GM18526 (cell line): ENCODE results near the gene GLI1.

ENCODE experiments used
- POLR2A ChIP-seq: IDR thresholded peaks from 3 replicates; pipeline ENCODE4 v1.6.1; 2011; ENCODE audit not compliant: insufficient read length; ENCODE audit errors: extremely low read depth

GLI1 gene

GRCh38 chr12:57465030-57465746 is 5.6 kb downstream of the GLI1 start:
- TF ChIP-seq POLR2A, result no peak

DNA sequence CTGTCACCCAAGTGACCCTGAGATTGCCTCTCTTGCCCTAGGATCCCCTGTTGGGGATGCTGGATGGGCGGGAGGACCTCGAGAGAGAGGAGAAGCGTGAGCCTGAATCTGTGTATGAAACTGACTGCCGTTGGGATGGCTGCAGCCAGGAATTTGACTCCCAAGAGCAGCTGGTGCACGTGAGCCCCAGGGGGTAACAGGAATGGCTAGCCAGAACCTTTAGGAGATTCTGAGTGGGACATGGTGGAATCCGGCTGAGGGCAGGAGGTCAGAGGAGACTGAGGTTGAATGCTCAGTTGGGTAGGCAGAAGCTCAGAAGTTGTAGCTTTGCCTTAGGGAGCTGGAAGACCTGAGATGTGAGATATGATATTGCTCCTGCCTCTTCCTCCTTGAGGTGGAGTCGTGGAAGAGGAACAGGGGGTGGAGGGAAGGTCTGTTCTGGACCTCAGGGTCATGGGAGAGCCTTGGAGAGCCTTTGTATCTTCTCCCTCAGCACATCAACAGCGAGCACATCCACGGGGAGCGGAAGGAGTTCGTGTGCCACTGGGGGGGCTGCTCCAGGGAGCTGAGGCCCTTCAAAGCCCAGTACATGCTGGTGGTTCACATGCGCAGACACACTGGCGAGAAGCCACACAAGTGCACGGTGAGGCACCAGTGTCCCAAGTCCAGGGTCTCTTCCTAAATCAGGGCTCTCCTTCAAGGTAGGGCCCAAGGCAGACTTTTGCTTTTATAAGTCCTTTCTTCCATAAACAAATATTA is 6.3 kb downstream of the GLI1 start:
- TF ChIP-seq POLR2A, result no peak

- TF ChIP-seq POLR2A, result no peak
Measured at GRCh38 chr12:57467212-57467874, 7.8 kb downstream of the GLI1 start.

- no peak for TF ChIP-seq POLR2A
Measured at GRCh38 chr12:57467915-57468314, 8.3 kb downstream of the GLI1 start.

GRCh38 chr12:57469296-57470164 is 9.9 kb downstream of the GLI1 start:
- no peak for TF ChIP-seq POLR2A

- TF ChIP-seq POLR2A, result no peak
Measured at GRCh38 chr12:57470286-57470969, 10.8 kb downstream of the GLI1 start.

GRCh38 chr12:57470970-57471656 is 11.5 kb downstream of the GLI1 start:
- TF ChIP-seq POLR2A, result no peak

- TF ChIP-seq POLR2A, result no peak
Measured at GRCh38 chr12:57471661-57472060, 12.1 kb downstream of the GLI1 start.

GRCh38 chr12:57472391-57472790 is 12.8 kb downstream of the GLI1 start:
- no peak for TF ChIP-seq POLR2A

DNA sequence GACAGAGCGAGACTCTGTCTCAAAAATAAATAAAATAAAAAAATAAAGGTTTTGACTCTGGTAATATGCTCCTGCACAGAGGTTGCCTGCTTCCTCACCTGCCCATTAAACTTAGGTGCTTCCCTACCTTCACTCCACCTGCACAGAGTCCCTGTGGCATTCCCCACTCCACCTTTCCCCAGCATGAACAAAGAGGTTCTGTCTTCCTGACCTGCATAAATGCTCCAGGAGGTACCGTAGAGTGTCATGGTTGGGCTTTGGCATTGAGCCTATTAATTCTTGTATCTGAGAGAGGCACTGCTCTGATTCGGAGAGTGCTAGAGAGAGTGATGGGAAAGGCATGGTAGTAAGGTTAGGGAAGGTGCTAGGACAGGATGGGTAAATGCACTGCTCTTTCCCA is 13.8 kb downstream of the GLI1 start:
- no peak for TF ChIP-seq POLR2A

DNA sequence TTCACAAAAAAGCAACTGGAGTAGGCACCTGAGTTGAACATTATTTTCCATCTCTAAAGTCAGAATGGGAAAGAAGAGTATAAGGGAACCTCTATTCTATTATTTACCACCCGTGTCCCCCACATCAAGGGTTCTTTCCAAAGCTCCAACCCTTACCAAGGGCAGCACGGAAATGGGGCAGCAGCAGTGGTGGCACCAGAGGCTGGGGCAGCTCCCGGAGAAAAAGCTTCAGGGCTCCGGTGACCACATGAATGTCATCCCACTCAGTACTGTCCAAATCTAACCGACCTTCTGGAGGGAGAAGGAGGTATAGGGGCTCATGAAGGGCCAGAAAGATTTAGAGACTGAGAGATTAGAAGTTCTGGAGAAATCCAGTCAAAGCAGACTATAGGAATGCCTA is 14.3 kb downstream of the GLI1 start:
- no peak for TF ChIP-seq POLR2A

- no peak for TF ChIP-seq POLR2A
Measured at GRCh38 chr12:57474430-57474829, 14.8 kb downstream of the GLI1 start.

DNA sequence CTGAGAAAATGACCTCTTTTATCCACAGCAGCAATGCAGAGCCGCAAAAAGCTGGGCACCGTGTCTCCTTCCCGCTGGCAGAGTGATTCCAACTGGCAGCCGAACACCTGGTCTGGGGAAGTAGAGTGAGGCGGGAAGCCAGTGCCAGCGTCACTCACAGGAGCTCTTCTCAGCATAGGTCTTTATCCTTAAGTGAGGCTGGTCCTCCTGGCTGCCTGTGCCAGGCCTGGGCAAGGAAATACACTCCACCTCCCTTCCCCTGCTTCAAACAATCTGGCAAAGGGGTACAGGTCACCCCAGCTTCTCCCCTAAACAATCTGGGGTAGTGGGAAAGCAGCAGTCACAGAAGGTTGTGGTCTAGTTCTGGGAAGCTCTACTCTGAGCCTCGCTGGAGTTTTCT is 15.3 kb downstream of the GLI1 start:
- TF ChIP-seq POLR2A, result no peak
